Measurements from ENCODE around the gene COPZ2.

The COPZ2 gene

GRCh38 chr17:47995241-47995935 lies 42.2 kb downstream of the COPZ2 start:
- no peak for TF ChIP-seq CTCF (IDR thresholded peaks at IDR 0.05; ENCODE audit: insufficient read depth, low read length, poor library complexity, severe bottlenecking)
- TF ChIP-seq EZH2phosphoT487 (conservative IDR thresholded peaks at IDR 0.05; ENCODE audit: low read length), result no peak
- Histone ChIP-seq H3K27ac (ENCODE audit: low read depth, low read length) (no peak overlapping the region), H3F3A (ENCODE audit: insufficient read depth) (no peaks in the 10 kb centered on the region), H3K4me3 (ENCODE audit: insufficient read depth, low read length, poor library complexity, severe bottlenecking) (no peak overlapping the region), H3K9ac (ENCODE audit: low read length) (no peak overlapping the region), H3K79me2 (ENCODE audit: insufficient read depth, low read length) (no peaks in the 10 kb centered on the region), H4K20me1 (ENCODE audit: low read depth, low read length) (no peaks in the 10 kb centered on the region), H3K36me3 (ENCODE audit: low read length) (no peaks in the 10 kb centered on the region), H3K27me3 (ENCODE audit: low read length) (no peaks in the 10 kb centered on the region), H3K4me2 (ENCODE audit: low read depth, low read length, poor library complexity, severe bottlenecking) (no peak overlapping the region), H2AFZ (ENCODE audit: low read depth, low read length, severe bottlenecking) (no peak overlapping the region), H3K9me3 (ENCODE audit: insufficient read depth, low read length) (no peaks in the 10 kb centered on the region), H3K9me2 (replicated peaks; ENCODE audit: insufficient read depth, low read length) (no peaks in the 10 kb centered on the region)

GRCh38 chr17:47994724-47995123 lies 42.9 kb downstream of the COPZ2 start:
- Histone ChIP-seq H3K27ac (ENCODE audit: low read depth, low read length) (no peak overlapping the region), H3K36me3 (ENCODE audit: low read length) (no peaks in the 10 kb centered on the region), H3K27me3 (ENCODE audit: low read length) (no peaks in the 10 kb centered on the region), H3F3A (ENCODE audit: insufficient read depth) (no peaks in the 10 kb centered on the region), H3K9me3 (ENCODE audit: insufficient read depth, low read length) (no peaks in the 10 kb centered on the region), H3K9me2 (replicated peaks; ENCODE audit: insufficient read depth, low read length) (no peaks in the 10 kb centered on the region), H3K9ac (ENCODE audit: low read length) (no peak overlapping the region), H3K79me2 (ENCODE audit: insufficient read depth, low read length) (no peaks in the 10 kb centered on the region), H3K4me3 (ENCODE audit: insufficient read depth, low read length, poor library complexity, severe bottlenecking) (no peak overlapping the region), H4K20me1 (ENCODE audit: low read depth, low read length) (no peaks in the 10 kb centered on the region), H3K4me2 (ENCODE audit: low read depth, low read length, poor library complexity, severe bottlenecking) (no peak overlapping the region), H2AFZ (ENCODE audit: low read depth, low read length, severe bottlenecking) (no peak overlapping the region)
- no peak for TF ChIP-seq CTCF (IDR thresholded peaks at IDR 0.05; ENCODE audit: insufficient read depth, low read length, poor library complexity, severe bottlenecking)
- TF ChIP-seq EZH2phosphoT487 (conservative IDR thresholded peaks at IDR 0.05; ENCODE audit: low read length), result no peak

GRCh38 chr17:47993964-47994363 lies 43.6 kb downstream of the COPZ2 start:
- no peak overlapping the region for H3K4me2 ChIP-seq (ENCODE audit: low read depth, low read length, poor library complexity, severe bottlenecking)
- H3K9me2 ChIP-seq (replicated peaks; ENCODE audit: insufficient read depth, low read length), result no peaks in the 10 kb centered on the region
- H3K27me3 ChIP-seq (ENCODE audit: low read length), result no peaks in the 10 kb centered on the region
- H3K4me3 ChIP-seq (ENCODE audit: insufficient read depth, low read length, poor library complexity, severe bottlenecking), result no peak overlapping the region
- no peak overlapping the region for H2AFZ ChIP-seq (ENCODE audit: low read depth, low read length, severe bottlenecking)
- H3K79me2 ChIP-seq (ENCODE audit: insufficient read depth, low read length), result no peaks in the 10 kb centered on the region
- TF ChIP-seq CTCF (IDR thresholded peaks at IDR 0.05; ENCODE audit: insufficient read depth, low read length, poor library complexity, severe bottlenecking), result no peak
- no peaks in the 10 kb centered on the region for H4K20me1 ChIP-seq (ENCODE audit: low read depth, low read length)
- H3K27ac ChIP-seq (ENCODE audit: low read depth, low read length), result no peak overlapping the region
- no peaks in the 10 kb centered on the region for H3F3A ChIP-seq (ENCODE audit: insufficient read depth)
- H3K9me3 ChIP-seq (ENCODE audit: insufficient read depth, low read length), result no peaks in the 10 kb centered on the region
- H3K36me3 ChIP-seq (ENCODE audit: low read length), result no peaks in the 10 kb centered on the region
- no peak overlapping the region for H3K9ac ChIP-seq (ENCODE audit: low read length)
